ENCODE data around the gene PDE8B.

PDE8B gene

DNA sequence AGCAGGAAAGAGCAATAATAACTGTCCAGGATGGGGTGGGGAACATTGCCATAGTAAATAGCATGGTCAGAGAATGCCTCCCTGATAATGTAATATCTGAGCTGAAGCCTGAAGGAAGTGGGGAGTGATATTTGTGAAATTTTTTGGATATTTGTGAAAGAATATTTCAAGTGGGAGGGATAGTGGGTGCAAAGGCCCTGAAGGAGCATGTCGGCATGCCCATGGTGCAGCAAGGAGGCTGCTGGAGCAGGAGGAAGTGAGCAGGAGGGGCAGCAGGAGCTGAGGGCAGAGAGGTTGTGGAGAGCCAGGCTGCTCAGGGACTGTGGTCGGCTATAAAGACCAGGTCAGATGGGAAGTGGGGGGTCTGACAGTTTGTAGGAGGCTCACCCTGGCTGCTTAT is 21.1 kb upstream of the PDE8B start:
- TF ChIP-seq CTCF (IDR thresholded peaks at IDR 0.05; ENCODE audit: borderline replicate concordance, control extremely low read depth, extremely low read depth, insufficient read depth, missing control alignments) = no peak
- in situ Hi-C loops (cut with MboI; ENCODE audit: low sequenced_read_pairs, unreplicated experiment) = no loop called here
- DNase-seq (ENCODE audit: low spot score) = no peak

DNA sequence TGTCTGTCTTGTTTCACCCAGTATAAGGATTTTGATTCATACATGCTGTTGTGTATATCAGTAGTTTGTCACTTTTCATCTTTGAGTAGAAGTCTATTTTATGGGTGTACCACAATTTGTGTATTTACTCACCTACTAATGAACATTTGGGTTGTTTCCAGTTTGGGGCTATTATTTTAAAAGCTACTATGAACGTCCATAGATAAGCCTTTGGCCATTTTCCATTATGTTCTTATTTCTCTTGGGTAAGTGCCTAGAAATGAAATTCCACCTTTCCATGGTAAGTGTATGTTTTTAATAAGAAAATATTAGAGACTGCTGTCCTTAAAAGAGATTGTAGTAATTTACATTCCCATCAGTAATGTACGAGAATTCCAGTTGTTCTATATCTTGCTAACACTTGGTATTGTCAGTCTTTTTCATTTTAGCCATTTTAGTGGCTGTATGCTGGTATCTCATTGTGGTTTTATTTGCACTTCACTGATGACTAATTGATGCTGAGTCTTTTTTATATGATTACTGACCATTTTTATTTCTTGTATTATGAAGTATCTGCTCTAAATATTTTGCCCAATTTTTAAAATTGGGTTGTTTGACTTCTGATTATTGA is 17.9 kb upstream of the PDE8B start:
- in situ Hi-C loops (cut with MboI; ENCODE audit: low sequenced_read_pairs, unreplicated experiment) = no loop called here
- DNase-seq (ENCODE audit: low spot score) = no peak
- no peak for TF ChIP-seq CTCF (IDR thresholded peaks at IDR 0.05; ENCODE audit: borderline replicate concordance, control extremely low read depth, extremely low read depth, insufficient read depth, missing control alignments)

- TF ChIP-seq CTCF (IDR thresholded peaks at IDR 0.05; ENCODE audit: borderline replicate concordance, control extremely low read depth, extremely low read depth, insufficient read depth, missing control alignments) = no peak
- DNase-seq (ENCODE audit: low spot score) = no peak
- in situ Hi-C loops (cut with MboI; ENCODE audit: low sequenced_read_pairs, unreplicated experiment) = no loop called here
Measured at GRCh38 chr5:77194762-77195161, 15.7 kb upstream of the PDE8B start.

DNA sequence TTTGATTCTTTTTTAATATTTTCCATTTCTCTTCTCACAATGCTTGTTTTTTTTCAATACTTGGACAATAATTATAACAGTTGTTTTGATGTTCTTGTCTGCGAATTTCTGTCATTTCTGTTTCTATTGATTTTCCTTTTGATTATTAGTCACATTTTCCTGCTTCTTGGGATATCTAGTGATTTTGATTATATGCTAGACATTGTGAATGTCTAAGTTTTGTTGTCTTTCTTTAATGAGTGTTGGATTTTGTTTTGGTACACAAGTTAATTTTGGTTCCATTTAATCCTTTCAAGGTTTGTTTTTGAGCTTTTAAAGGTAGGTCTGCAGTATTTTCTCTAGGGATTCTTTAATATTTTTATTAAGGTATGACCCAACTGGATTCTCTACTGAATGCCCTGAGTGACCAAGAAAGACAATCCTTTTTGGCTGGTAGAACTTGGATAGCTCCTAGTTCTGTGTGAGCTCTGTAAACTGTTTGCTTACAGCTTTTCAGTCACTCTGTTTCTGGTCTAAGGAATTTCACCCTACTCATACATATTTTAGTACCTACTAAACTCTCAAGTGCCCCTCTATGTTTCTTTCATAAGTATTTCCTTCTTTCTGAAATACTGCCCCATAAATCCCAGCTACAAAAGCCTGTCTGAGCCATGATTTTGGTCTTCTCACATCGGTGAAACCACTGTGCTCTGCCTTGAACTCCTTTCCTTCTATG is 12.5 kb upstream of the PDE8B start:
- in situ Hi-C loops (cut with MboI; ENCODE audit: low sequenced_read_pairs, unreplicated experiment) = no loop called here
- TF ChIP-seq CTCF (IDR thresholded peaks at IDR 0.05; ENCODE audit: borderline replicate concordance, control extremely low read depth, extremely low read depth, insufficient read depth, missing control alignments) = no peak
- DNase-seq (ENCODE audit: low spot score) = no peak

DNA sequence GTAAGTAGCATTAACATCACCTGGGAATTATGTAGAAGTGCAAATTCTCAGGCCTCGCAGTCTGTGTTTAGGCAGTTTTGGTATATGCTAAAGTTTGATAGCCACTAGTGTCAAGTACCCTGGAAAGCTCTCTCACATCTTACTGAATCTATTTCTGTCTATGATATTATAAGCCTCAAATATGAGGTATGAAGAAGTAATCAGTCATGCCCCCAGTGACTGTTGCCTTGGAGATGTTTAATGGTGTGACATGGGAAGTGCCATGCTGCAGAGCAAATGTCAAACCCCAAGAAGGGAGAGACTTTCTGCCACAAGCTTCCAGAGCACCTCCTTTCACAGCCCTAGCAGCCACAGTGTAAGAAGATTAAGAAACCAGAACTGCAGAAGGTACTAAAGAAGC is 9.8 kb upstream of the PDE8B start:
- TF ChIP-seq CTCF (IDR thresholded peaks at IDR 0.05; ENCODE audit: borderline replicate concordance, control extremely low read depth, extremely low read depth, insufficient read depth, missing control alignments) = no peak
- in situ Hi-C loops (cut with MboI; ENCODE audit: low sequenced_read_pairs, unreplicated experiment) = no loop called here
- no peak for DNase-seq (ENCODE audit: low spot score)

- DNase-seq (ENCODE audit: low spot score) = no peak
- in situ Hi-C loops (cut with MboI; ENCODE audit: low sequenced_read_pairs, unreplicated experiment) = no loop called here
- no peak for TF ChIP-seq CTCF (IDR thresholded peaks at IDR 0.05; ENCODE audit: borderline replicate concordance, control extremely low read depth, extremely low read depth, insufficient read depth, missing control alignments)
Measured at GRCh38 chr5:77202145-77202544, 8.3 kb upstream of the PDE8B start.
